A549 (cell line): ENCODE measurements around the gene UXT. TPM values are rescaled to one million over a fixed set of nuclear protein-coding genes. Genes with fewer than 3 reads are reported as not detected.

Source experiments
- ATAC-seq, 2 experiments: fragments of 200-7000 bp in 1 of 2; fragments of >200 bp in 1 of 2; cut with Nextera tagmentation in 1 of 2; cut with Tn5 transposase in 1 of 2; 3 replicates each; pipeline versions ENCODE4 v1.8.0 to v1.9.1; 2018 to 2020; ENCODE audit warnings: mild to moderate bottlenecking in 1 of 2, moderate library complexity in 1 of 2
- CTCF ChIA-PET: fragments of 300-600 bp; sonication (Branson Sonifier 250); formaldehyde crosslinking; extraction: SDS; loops from one replicate; lab custom pipeline; 2021; ENCODE audit warnings: antibody characterized with exemption, inconsistent platforms; lab: Yijun Ruan, JAX
- POLR2A ChIA-PET: fragments of 350-600 bp; formaldehyde crosslinking; extraction: SDS; loops from one replicate; lab custom pipeline; 2021; ENCODE audit warnings: antibody characterized with exemption, inconsistent platforms; lab: Yijun Ruan, JAX
- DNase-seq, 2 experiments: peaks; one replicate each; pipeline versions ENCODE4 v3.0.0 to v3.0.0-alpha.2; 2011 to 2016; ENCODE audit warnings: low read depth in 1 of 2, low spot score in 1 of 2
- FAIRE-seq: peaks from 2 replicates; lab custom pipeline; 2011; peaks lifted over from hg19 to GRCh38; lab: Jason Lieb, UNC
- H3K27ac ChIP-seq, 2 experiments: fragments of >200 bp; sonication (Bioruptor Twin); formaldehyde crosslinking; 3 replicates each; pipeline ENCODE4 v1.5.1; 2016 to 2017
- H3K4me1 ChIP-seq: fragments of >200 bp; sonication (Bioruptor Twin); formaldehyde crosslinking; 3 replicates; pipeline ENCODE4 v1.6.1; 2016
- H3K4me2 ChIP-seq: fragments of >200 bp; sonication (Bioruptor Twin); formaldehyde crosslinking; 3 replicates; pipeline ENCODE4 v1.6.1; 2016
- H3K4me3 ChIP-seq: fragments of >200 bp; sonication (Bioruptor Twin); formaldehyde crosslinking; 3 replicates; pipeline ENCODE4 v1.5.1; 2016
- H3K9me3 ChIP-seq: fragments of >200 bp; sonication (Bioruptor Twin); formaldehyde crosslinking; 3 replicates; pipeline ENCODE4 v1.6.1; 2016
- CBX2 ChIP-seq: fragments of 200-600 bp; sonication (generic); IDR thresholded peaks from 2 replicates; pipeline ENCODE4 v1.6.1; 2016; ENCODE audit warnings: low read depth, mild to moderate bottlenecking, borderline replicate concordance
- CEBPB ChIP-seq, 2 experiments: fragments of >200 bp in 1 of 2; sonication (Bioruptor Twin) in 1 of 2; formaldehyde crosslinking in 1 of 2; IDR thresholded peaks; 2 replicates each; pipeline ENCODE4 v1.6.1; 2012 to 2016
- CHD2 ChIP-seq: fragments of 150-350 bp; IDR thresholded peaks from 2 replicates; pipeline ENCODE4 v1.6.1; 2014; ENCODE audit warnings: low read length; ENCODE audit not compliant: partially characterized antibody
- CHD4 ChIP-seq: fragments of 200-600 bp; sonication (generic); IDR thresholded peaks from 2 replicates; pipeline ENCODE4 v1.6.1; 2016; ENCODE audit warnings: antibody characterized with exemption, mild to moderate bottlenecking, borderline replicate concordance
- EHMT2 ChIP-seq: fragments of 200-600 bp; sonication (generic); IDR thresholded peaks from 2 replicates; pipeline ENCODE4 v1.6.1; 2016; ENCODE audit warnings: antibody characterized with exemption, low read depth, mild to moderate bottlenecking, moderate library complexity
- EP300 ChIP-seq, 2 experiments: fragments of >200 bp; sonication (Bioruptor Twin); formaldehyde crosslinking; IDR thresholded peaks; 2 replicates in 1 of 2; 3 replicates in 1 of 2; pipeline ENCODE4 v1.6.1; 2016 to 2017
- FOSB ChIP-seq: fragments of 250-450 bp; sonication (Bioruptor Pico); IDR thresholded peaks from 2 replicates; pipeline ENCODE4 v1.5.0; 2020; ENCODE audit warnings: mild to moderate bottlenecking, moderate library complexity
- FOSL2 ChIP-seq, 2 experiments: fragments of 450-650 bp in 1 of 2; fragments of >200 bp in 1 of 2; sonication (Bioruptor Twin) in 1 of 2; formaldehyde crosslinking; IDR thresholded peaks; 2 replicates each; pipeline versions ENCODE4 v1.5.0 to v1.6.1; 2016 to 2020; ENCODE audit warnings: mild to moderate bottlenecking in 1 of 2, moderate library complexity in 1 of 2
- HDAC2 ChIP-seq: fragments of 200-600 bp; sonication (generic); IDR thresholded peaks from 2 replicates; pipeline ENCODE4 v1.6.1; 2016
- HOXA7 ChIP-seq: fragments of 250-450 bp; sonication (Bioruptor Pico); IDR thresholded peaks from 2 replicates; pipeline ENCODE4 v1.5.0; 2020; ENCODE audit warnings: mild to moderate bottlenecking, moderate library complexity
- HOXB13 ChIP-seq: fragments of 250-450 bp; sonication (Bioruptor Pico); IDR thresholded peaks from 2 replicates; pipeline ENCODE4 v1.5.0; 2020; ENCODE audit warnings: low read depth, mild to moderate bottlenecking, moderate library complexity
- JUN ChIP-seq, 2 experiments: fragments of >200 bp; sonication (Bioruptor Twin); formaldehyde crosslinking; IDR thresholded peaks; 2 replicates in 1 of 2; 3 replicates in 1 of 2; pipeline ENCODE4 v1.6.1; 2016 to 2017
- JUNB ChIP-seq: fragments of >200 bp; sonication (Bioruptor Twin); formaldehyde crosslinking; IDR thresholded peaks from 2 replicates; pipeline ENCODE4 v1.6.1; 2016
- MAZ ChIP-seq: fragments of 150-350 bp; IDR thresholded peaks from 2 replicates; pipeline ENCODE4 v1.6.1; 2014; ENCODE audit warnings: antibody characterized with exemption, low read depth, low read length, borderline replicate concordance
- NFE2L2 ChIP-seq: fragments of 150-350 bp; conservative IDR thresholded peaks from 2 replicates; pipeline ENCODE4 v1.6.1; 2014; ENCODE audit warnings: low read length
- NPAS2 ChIP-seq: fragments of 250-450 bp; sonication (Bioruptor Pico); IDR thresholded peaks from 2 replicates; pipeline ENCODE4 v1.8.0; 2022; ENCODE audit warnings: mild to moderate bottlenecking, moderate library complexity, borderline replicate concordance
- NR3C1 ChIP-seq: fragments of >200 bp; sonication (Bioruptor Twin); formaldehyde crosslinking; IDR thresholded peaks from 3 replicates; pipeline ENCODE4 v1.6.1; 2017
- PBX3 ChIP-seq: IDR thresholded peaks from 2 replicates; pipeline ENCODE4 v1.6.1; 2012
- RAD21 ChIP-seq, 2 experiments: fragments of >200 bp in 1 of 2; sonication (Bioruptor Twin) in 1 of 2; formaldehyde crosslinking in 1 of 2; IDR thresholded peaks in 1 of 2; conservative IDR thresholded peaks in 1 of 2; 2 replicates in 1 of 2; 3 replicates in 1 of 2; pipeline ENCODE4 v1.6.1; 2012 to 2018; ENCODE audit warnings: inconsistent platforms in 1 of 2
- RARB ChIP-seq: fragments of 250-450 bp; sonication (Bioruptor Pico); IDR thresholded peaks from 2 replicates; pipeline ENCODE4 v1.8.0; 2021; ENCODE audit warnings: mild to moderate bottlenecking, moderate library complexity
- RCOR1 ChIP-seq: fragments of 150-350 bp; IDR thresholded peaks from 2 replicates; pipeline ENCODE4 v1.6.1; 2014; ENCODE audit warnings: antibody characterized with exemption, low read length, low read depth
- REST ChIP-seq: fragments of 200-600 bp; sonication (generic); IDR thresholded peaks from 2 replicates; pipeline ENCODE4 v1.6.1; 2016; ENCODE audit warnings: antibody characterized with exemption, mild to moderate bottlenecking, moderate library complexity
- RFX5 ChIP-seq: fragments of 450-650 bp; IDR thresholded peaks from 2 replicates; pipeline ENCODE4 v1.7.1; 2014; ENCODE audit warnings: antibody characterized with exemption, mild to moderate bottlenecking, moderate library complexity
- RNF2 ChIP-seq: fragments of 200-600 bp; sonication (generic); IDR thresholded peaks from 2 replicates; pipeline ENCODE4 v1.6.1; 2016; ENCODE audit warnings: low read depth, mild to moderate bottlenecking, antibody characterized with exemption, moderate library complexity, borderline replicate concordance
- SREBF2 ChIP-seq: fragments of 450-650 bp; IDR thresholded peaks from 2 replicates; pipeline ENCODE4 v1.6.1; 2014; ENCODE audit warnings: mild to moderate bottlenecking, moderate library complexity
- ZC3H11A ChIP-seq: fragments of 450-650 bp; IDR thresholded peaks from 2 replicates; pipeline ENCODE4 v1.6.1; 2014; ENCODE audit warnings: antibody characterized with exemption, mild to moderate bottlenecking
- ZFP36 ChIP-seq: fragments of 450-650 bp; IDR thresholded peaks from 2 replicates; pipeline ENCODE4 v1.6.1; 2014; ENCODE audit warnings: borderline replicate concordance; ENCODE audit not compliant: partially characterized antibody
- ZNF302 ChIP-seq: fragments of 250-450 bp; sonication (Bioruptor Pico); IDR thresholded peaks from 2 replicates; pipeline ENCODE4 v1.9.0; 2021; ENCODE audit warnings: inconsistent platforms, mild to moderate bottlenecking, moderate library complexity
- WGBS: methylation state at CpG from one replicate; pipeline ENCODE4 v1.1.6; 2017; ENCODE audit errors: missing lambda C conversion rate; 5-methylcytosine and 5-hydroxymethylcytosine counted together
- polyA plus RNA-seq, 4 experiments: library from polyadenylated mRNA; depleted of rRNA in 3 of 4; stranded (reverse); fragments of >200 nt; fragmentation: RNase III in 1 of 4; extraction: RNeasy Plus Mini Kit Qiagen cat#74134 plus additional on column Dnase treatment in 1 of 4; gene quantifications; 2 replicates in 3 of 4; 3 replicates in 1 of 4; pipeline ENCODE4 v1.2.3, GENCODE V29; 2011 to 2017

The UXT gene
- polyA plus RNA-seq, 2 of the 4 experiments (the other 2 are of a cell fraction): 172 to 175 TPM

DNA sequence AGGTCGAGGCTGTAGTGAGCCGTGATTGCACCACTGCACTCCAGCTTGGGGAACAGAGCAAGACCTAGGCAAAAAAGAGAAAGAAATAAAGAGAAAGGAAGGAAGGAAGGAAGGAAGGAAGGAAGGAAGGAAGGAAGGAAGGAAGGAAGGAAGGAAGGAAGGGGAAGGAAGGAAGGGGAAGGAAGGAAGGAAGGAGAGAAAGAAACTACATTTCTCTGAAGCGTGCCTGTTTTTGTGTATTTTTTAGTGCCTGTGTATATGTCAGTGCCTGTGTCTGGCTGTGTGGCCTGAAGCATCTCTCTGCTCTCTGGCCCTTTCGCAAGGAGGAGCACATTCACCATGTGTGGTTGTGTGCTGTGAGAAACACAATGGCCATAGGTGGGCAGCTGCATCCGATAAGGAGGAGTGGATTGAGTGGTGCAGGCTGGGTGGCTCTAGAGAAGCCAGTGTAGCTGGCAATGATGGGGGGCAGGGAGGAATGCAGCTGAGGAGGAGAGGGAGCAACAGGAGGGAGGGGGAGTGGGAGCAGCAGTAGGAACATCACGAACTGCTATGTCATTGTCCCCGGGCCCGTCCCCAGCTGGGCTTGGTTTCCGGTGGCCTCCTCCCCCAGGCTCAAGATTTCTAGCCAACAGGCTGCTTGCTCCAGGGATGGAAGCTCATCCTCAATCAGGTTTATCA, 50.7 kb downstream of the UXT start:
- ATAC-seq (no peak), DNase-seq (no peak), FAIRE-seq (no peak)
- POLR2A ChIA-PET: no interaction called here
- no peak for TF ChIP-seq EHMT2
- TF ChIP-seq JUNB: no peak
- TF ChIP-seq NR3C1: no peak
- TF ChIP-seq, all 56 proteins: peak for 0
- no peaks in the 10 kb centered on the region for H3K4me1 ChIP-seq
- H3K4me2 ChIP-seq: no peak overlapping the region
- H3K9me3 ChIP-seq: no peaks in the 10 kb centered on the region
- no peak overlapping the region for H3K4me3 ChIP-seq
- no peak overlapping the region for H3K27ac ChIP-seq
- 43% methylated on average over 9 of the region's 9 CpGs for WGBS
- CTCF ChIA-PET: interaction anchor here (0.6 to 0.8 kb wide), 2 partner anchors 10 to 37 kb away, joined by 3 read pairs; no protein-coding TSS in a partner anchor

GRCh38 chrX:47607091-47607490, 51.9 kb downstream of the UXT start:
- FAIRE-seq (peak; percentile 56), ATAC-seq (no peak), DNase-seq (no peak)
- no peak overlapping the region for H3K4me2 ChIP-seq
- H3K4me3 ChIP-seq: no peak overlapping the region
- H3K27ac ChIP-seq: no peak overlapping the region
- TF ChIP-seq ZC3H11A (no peak), FOSL2 (IDR thresholded peaks at IDR 0.05) (no peak), FOSL2 (CRISPR knock-in tag; IDR thresholded peaks at IDR 0.05) (no peak), ZFP36 (no peak), CHD4 (no peak), CEBPB (IDR thresholded peaks at IDR 0.05) (no peak), RARB (CRISPR knock-in tag) (no peak), RCOR1 (no peak), RAD21 (conservative IDR thresholded peaks at IDR 0.05 in 1 of 2, IDR thresholded peaks at IDR 0.05 in 1 of 2) (no peak), CBX2 (no peak), REST (no peak), HOXB13 (CRISPR knock-in tag) (no peak), RNF2 (no peak), ZNF302 (no peak), NFE2L2 (no peak), MAZ (no peak), PBX3 (no peak)
- no peaks in the 10 kb centered on the region for H3K9me3 ChIP-seq
- POLR2A ChIA-PET: no interaction called here
- no peaks in the 10 kb centered on the region for H3K4me1 ChIP-seq
- CTCF ChIA-PET: no interaction called here

GRCh38 chrX:47605024-47605423, 54.0 kb downstream of the UXT start:
- H3K4me1 ChIP-seq: no peaks in the 10 kb centered on the region
- CTCF ChIA-PET: no interaction called here
- peak; percentile 43 for FAIRE-seq
- no peak overlapping the region for H3K4me2 ChIP-seq
- no peak for DNase-seq
- peak in 1 of 2 experiments; percentile 30; a peak in 1 of 6 replicates for ATAC-seq
- no peak overlapping the region for H3K4me3 ChIP-seq
- H3K9me3 ChIP-seq: no peaks in the 10 kb centered on the region
- 15% methylated on average over 9 of the region's 9 CpGs for WGBS
- POLR2A ChIA-PET: no interaction called here
- H3K27ac ChIP-seq: no peak overlapping the region
- TF ChIP-seq SREBF2: no peak
- no peak for TF ChIP-seq HDAC2
- TF ChIP-seq REST: no peak
- no peak for TF ChIP-seq ZFP36
- TF ChIP-seq JUN (IDR thresholded peaks at IDR 0.05): no peak
- TF ChIP-seq FOSB (CRISPR knock-in tag): no peak
- TF ChIP-seq RFX5: no peak
- no peak for TF ChIP-seq EP300 (IDR thresholded peaks at IDR 0.05)
- TF ChIP-seq NPAS2 (CRISPR knock-in tag): no peak
- no peak for TF ChIP-seq CHD2
- no peak for TF ChIP-seq HOXA7 (CRISPR knock-in tag)
